Chondrocyte (in vitro differentiated cells): Measurements from ENCODE around the gene FAM186B. TPM values are rescaled to one million over a fixed set of nuclear protein-coding genes. Genes with fewer than 3 reads are reported as not detected.

Experiments used
- DNase-seq: peaks from one replicate; pipeline ENCODE4 v3.0.0; 2021; ENCODE audit warnings: mixed read lengths, low spot score
- H3K27ac Mint-ChIP-seq: one replicate; pipeline ENCODE4 v1.8.0; 2021; ENCODE audit warnings: mild to moderate bottlenecking, moderate library complexity, mixed read lengths; ENCODE audit not compliant: unreplicated experiment
- H3K27me3 Mint-ChIP-seq: 2 replicates; pipeline ENCODE4 v1.8.0; 2021; ENCODE audit warnings: low read depth, mixed read lengths
- H3K36me3 Mint-ChIP-seq: 2 replicates; pipeline ENCODE4 v1.8.0; 2021; ENCODE audit warnings: low read depth, mixed read lengths
- H3K4me1 Mint-ChIP-seq: 2 replicates; pipeline ENCODE4 v1.8.0; 2021; ENCODE audit warnings: low read depth, mild to moderate bottlenecking, mixed read lengths
- H3K4me3 Mint-ChIP-seq: one replicate; pipeline ENCODE4 v1.8.0; 2021; ENCODE audit warnings: mild to moderate bottlenecking, moderate library complexity, mixed read lengths; ENCODE audit not compliant: unreplicated experiment
- H3K9me3 Mint-ChIP-seq: 2 replicates; pipeline ENCODE4 v1.8.0; 2021; ENCODE audit warnings: low read depth, mixed read lengths
- total RNA-seq: library from RNA; stranded (reverse); gene quantifications from 3 replicates; pipeline ENCODE4 v1.2.1, GENCODE V29; 2021
- TF ChIP-seq, protein P1 (sequence below): fragments of 200-600 bp; sonication (generic); IDR thresholded peaks from 2 replicates; pipeline ENCODE4 v1.5.0; 2021; ENCODE audit warnings: antibody characterized with exemption, mild to moderate bottlenecking, moderate library complexity

FAM186B gene
- total RNA-seq, 1 donor from 2014 or later: 0.27 TPM

DNA sequence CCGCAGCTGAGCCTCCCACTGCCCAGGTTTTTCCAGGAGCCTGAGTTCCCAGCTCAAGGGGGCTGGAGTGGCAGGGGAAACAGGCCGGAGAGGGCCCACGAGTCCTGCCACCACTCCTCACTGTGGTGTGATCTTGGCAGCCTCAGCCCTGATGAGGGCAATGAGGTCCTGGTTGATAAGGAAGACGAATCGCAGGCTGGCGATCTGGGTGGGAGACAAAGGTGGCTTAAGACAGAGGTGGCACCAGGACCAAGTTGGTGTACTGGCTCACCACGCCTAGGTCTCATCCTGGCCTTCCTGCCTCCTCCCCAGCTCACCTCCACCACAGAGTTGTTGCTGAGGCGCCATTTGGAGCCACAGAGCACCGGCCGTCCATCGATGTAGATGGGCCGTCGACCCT, 46.9 kb downstream of the FAM186B start:
- no peak for DNase-seq
- TF ChIP-seq, protein P1, sequence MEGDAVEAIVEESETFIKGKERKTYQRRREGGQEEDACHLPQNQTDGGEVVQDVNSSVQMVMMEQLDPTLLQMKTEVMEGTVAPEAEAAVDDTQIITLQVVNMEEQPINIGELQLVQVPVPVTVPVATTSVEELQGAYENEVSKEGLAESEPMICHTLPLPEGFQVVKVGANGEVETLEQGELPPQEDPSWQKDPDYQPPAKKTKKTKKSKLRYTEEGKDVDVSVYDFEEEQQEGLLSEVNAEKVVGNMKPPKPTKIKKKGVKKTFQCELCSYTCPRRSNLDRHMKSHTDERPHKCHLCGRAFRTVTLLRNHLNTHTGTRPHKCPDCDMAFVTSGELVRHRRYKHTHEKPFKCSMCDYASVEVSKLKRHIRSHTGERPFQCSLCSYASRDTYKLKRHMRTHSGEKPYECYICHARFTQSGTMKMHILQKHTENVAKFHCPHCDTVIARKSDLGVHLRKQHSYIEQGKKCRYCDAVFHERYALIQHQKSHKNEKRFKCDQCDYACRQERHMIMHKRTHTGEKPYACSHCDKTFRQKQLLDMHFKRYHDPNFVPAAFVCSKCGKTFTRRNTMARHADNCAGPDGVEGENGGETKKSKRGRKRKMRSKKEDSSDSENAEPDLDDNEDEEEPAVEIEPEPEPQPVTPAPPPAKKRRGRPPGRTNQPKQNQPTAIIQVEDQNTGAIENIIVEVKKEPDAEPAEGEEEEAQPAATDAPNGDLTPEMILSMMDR: no peak
- no peak overlapping the region for H3K27ac Mint-ChIP-seq
- peaks cover 31% of the 10 kb centered on the region for H3K36me3 Mint-ChIP-seq
- no peaks in the 10 kb centered on the region for H3K27me3 Mint-ChIP-seq
- no peaks in the 10 kb centered on the region for H3K9me3 Mint-ChIP-seq
- H3K4me3 Mint-ChIP-seq: no peak overlapping the region
- no peaks in the 10 kb centered on the region for H3K4me1 Mint-ChIP-seq

- Mint-ChIP-seq H3K36me3 (peaks cover 31% of the 10 kb centered on the region), H3K4me1 (no peaks in the 10 kb centered on the region), H3K27me3 (peaks cover 1% of the 10 kb centered on the region), H3K4me3 (no peak overlapping the region), H3K27ac (no peak overlapping the region), H3K9me3 (no peaks in the 10 kb centered on the region)
- no peak for DNase-seq
- TF ChIP-seq, protein P1: peak; percentile 52
These were observed 47.6 kb downstream of the FAM186B start for GRCh38 chr12:49557917-49558215.

GRCh38 chr12:49557187-49557916, 48.1 kb downstream of the FAM186B start:
- Mint-ChIP-seq H3K36me3 (peaks cover 28% of the 10 kb centered on the region), H3K27me3 (peaks cover 1% of the 10 kb centered on the region), H3K9me3 (no peaks in the 10 kb centered on the region), H3K27ac (no peak overlapping the region), H3K4me1 (no peaks in the 10 kb centered on the region), H3K4me3 (no peak overlapping the region)
- DNase-seq: no peak
- TF ChIP-seq, protein P1: no peak

GRCh38 chr12:49556391-49557186, 48.9 kb downstream of the FAM186B start:
- H3K4me1 Mint-ChIP-seq: no peaks in the 10 kb centered on the region
- H3K4me3 Mint-ChIP-seq: no peak overlapping the region
- peaks cover 22% of the 10 kb centered on the region for H3K36me3 Mint-ChIP-seq
- no peak for DNase-seq
- no peak overlapping the region for H3K27ac Mint-ChIP-seq
- peaks cover 1% of the 10 kb centered on the region for H3K27me3 Mint-ChIP-seq
- TF ChIP-seq, protein P1: no peak
- H3K9me3 Mint-ChIP-seq: no peaks in the 10 kb centered on the region

- Mint-ChIP-seq H3K4me3 (no peak overlapping the region), H3K4me1 (no peaks in the 10 kb centered on the region), H3K9me3 (no peaks in the 10 kb centered on the region), H3K36me3 (peaks cover 20% of the 10 kb centered on the region), H3K27me3 (peaks cover 2% of the 10 kb centered on the region), H3K27ac (no peak overlapping the region)
- no peak for DNase-seq
- TF ChIP-seq, protein P1: no peak
These were observed 49.6 kb downstream of the FAM186B start for GRCh38 chr12:49555631-49556390.
